HepG2 (cell line): ENCODE results near the gene ABCB9. TPM values are rescaled to one million over a fixed set of nuclear protein-coding genes. Genes with fewer than 3 reads are reported as not detected.

Experiments
- ELF1 ChIP-seq: sonication (generic); formaldehyde crosslinking; IDR thresholded peaks from 2 replicates; pipeline ENCODE4 v1.4.0; 2020; ENCODE audit warnings: missing genetic modification reagents
- GFI1 ChIP-seq: sonication (generic); formaldehyde crosslinking; IDR thresholded peaks from 2 replicates; pipeline ENCODE4 v1.5.0; 2020; ENCODE audit warnings: missing genetic modification reagents, mild to moderate bottlenecking, borderline replicate concordance
- GLI4 ChIP-seq: sonication (generic); formaldehyde crosslinking; IDR thresholded peaks from 2 replicates; pipeline ENCODE4 v1.5.1; 2020; ENCODE audit warnings: missing genetic modification reagents, mild to moderate bottlenecking, moderate library complexity, borderline replicate concordance
- HMG20B ChIP-seq: conservative IDR thresholded peaks from 2 replicates; pipeline ENCODE4 v1.6.1; 2016; ENCODE audit warnings: missing genetic modification reagents, missing compliant biosample characterization
- KLF9 ChIP-seq: IDR thresholded peaks from 2 replicates; pipeline ENCODE4 v1.6.1; 2016; ENCODE audit warnings: low read depth
- MAFF ChIP-seq: IDR thresholded peaks from 2 replicates; pipeline ENCODE4 v1.6.1; 2011; ENCODE audit warnings: low read depth, low read length, improper control_type of control experiment
- MIER2 ChIP-seq: IDR thresholded peaks from 2 replicates; pipeline ENCODE4 v1.6.1; 2016; ENCODE audit warnings: missing biosample characterization, missing genetic modification reagents
- NR2F6 ChIP-seq, 2 experiments: IDR thresholded peaks; 2 replicates each; pipeline ENCODE4 v1.6.1; 2016; ENCODE audit warnings: antibody characterized with exemption in 1 of 2, mild to moderate bottlenecking in 1 of 2
- POLR2G ChIP-seq: fragments of 200-400 bp; formaldehyde crosslinking; IDR thresholded peaks from 2 replicates; pipeline ENCODE4 v1.6.1; 2018; ENCODE audit warnings: mild to moderate bottlenecking, low read depth, low read length, moderate library complexity
- SNAPC2 ChIP-seq: sonication (generic); formaldehyde crosslinking; IDR thresholded peaks from 2 replicates; pipeline ENCODE4 v1.8.1; 2022; ENCODE audit warnings: mild to moderate bottlenecking, missing genetic modification reagents
- SP2 ChIP-seq: sonication (generic); formaldehyde crosslinking; IDR thresholded peaks from 2 replicates; pipeline ENCODE4 v1.5.1; 2020; ENCODE audit warnings: mild to moderate bottlenecking, missing genetic modification reagents
- TCF12 ChIP-seq, 2 experiments: fragments of 450-650 bp in 1 of 2; sonication (generic) in 1 of 2; formaldehyde crosslinking in 1 of 2; IDR thresholded peaks; 2 replicates each; pipeline versions ENCODE4 v1.6.1 to v1.8.0; 2017 to 2022; ENCODE audit warnings: antibody characterized with exemption in 1 of 2, mild to moderate bottlenecking in 1 of 2, missing genetic modification reagents in 1 of 2, moderate library complexity in 1 of 2
- U2AF1 ChIP-seq: fragments of 200-400 bp; formaldehyde crosslinking; optimal IDR thresholded peaks from 2 replicates; pipeline ENCODE3; 2017; ENCODE audit warnings: mild to moderate bottlenecking, low read depth, low read length
- XBP1 ChIP-seq: sonication (generic); formaldehyde crosslinking; IDR thresholded peaks from 2 replicates; pipeline ENCODE4 v1.5.0; 2020; ENCODE audit warnings: missing genetic modification reagents
- ZBTB21 ChIP-seq: sonication (generic); formaldehyde crosslinking; IDR thresholded peaks from 2 replicates; pipeline ENCODE4 v1.4.0; 2020; ENCODE audit warnings: missing genetic modification reagents
- ZNF12 ChIP-seq: sonication (generic); formaldehyde crosslinking; IDR thresholded peaks from 2 replicates; pipeline ENCODE4 v1.5.0; 2020; ENCODE audit warnings: missing genetic modification reagents
- ZNF570 ChIP-seq: sonication (generic); formaldehyde crosslinking; IDR thresholded peaks from 2 replicates; pipeline ENCODE4 v1.4.0; 2020; ENCODE audit warnings: mild to moderate bottlenecking, missing genetic modification reagents, borderline replicate concordance
- ZNF7 ChIP-seq: IDR thresholded peaks from 2 replicates; pipeline ENCODE4 v1.6.1; 2016; ENCODE audit warnings: missing biosample characterization, missing genetic modification reagents
- ZNF746 ChIP-seq: sonication (generic); formaldehyde crosslinking; IDR thresholded peaks from 2 replicates; pipeline ENCODE4 v1.8.0; 2022; ENCODE audit warnings: mild to moderate bottlenecking, missing genetic modification reagents
- ZSCAN22 ChIP-seq: sonication (generic); formaldehyde crosslinking; IDR thresholded peaks from 2 replicates; pipeline ENCODE4 v1.4.0; 2020; ENCODE audit warnings: mild to moderate bottlenecking, missing genetic modification reagents
- polyA plus RNA-seq, 8 experiments: library from polyadenylated mRNA; depleted of rRNA in 3 of 8; stranded (reverse) in 7 of 8; unstranded in 1 of 8; fragments of >200 nt; fragmentation: Illumina TruSeq in 4 of 8; extraction: Trizol in 4 of 8; gene quantifications; 2 replicates each; pipeline versions ENCODE4 v1.2.1 to v1.2.3, GENCODE V29; 2011 to 2016; ENCODE audit warnings: low read depth in 4 of 8, missing spikeins in 1 of 8, mixed read lengths in 1 of 8; ENCODE audit not compliant: insufficient read depth in 1 of 8
- total RNA-seq, 5 experiments: library from RNA; depleted of rRNA; stranded (reverse); fragments of >200 nt; fragmentation: Illumina TruSeq; extraction: Trizol; gene quantifications; 2 replicates each; pipeline ENCODE4 v1.2.3, GENCODE V29; 2016; ENCODE audit warnings: low read depth in 1 of 5
- TF ChIP-seq, protein P1 (sequence below): sonication (generic); formaldehyde crosslinking; IDR thresholded peaks from 2 replicates; pipeline ENCODE4 v1.4.0; 2020; ENCODE audit warnings: missing genetic modification reagents, mild to moderate bottlenecking, borderline replicate concordance
- TF ChIP-seq, protein P2 (sequence below): sonication (generic); formaldehyde crosslinking; IDR thresholded peaks from 2 replicates; pipeline ENCODE4 v1.5.0; 2020; ENCODE audit warnings: mild to moderate bottlenecking, low read depth, missing genetic modification reagents, borderline replicate concordance
- TF ChIP-seq, protein P3 (sequence below): sonication (generic); formaldehyde crosslinking; IDR thresholded peaks from 2 replicates; pipeline ENCODE4 v1.4.0; 2020; ENCODE audit warnings: mild to moderate bottlenecking, missing genetic modification reagents
- TF ChIP-seq, protein P4 (sequence below): sonication (generic); formaldehyde crosslinking; conservative IDR thresholded peaks from 2 replicates; pipeline ENCODE4 v1.4.0; 2020; ENCODE audit warnings: missing genetic modification reagents
- TF ChIP-seq, protein P5 (sequence below): IDR thresholded peaks from 2 replicates; pipeline ENCODE4 v1.6.1; 2012; ENCODE audit warnings: low read depth, low read length, improper control_type of control experiment

The ABCB9 gene
- total and polyA plus RNA-seq, 2 of the 13 experiments (the other 11 are each of a cell fraction or from before 2014, with no cell fraction given): 5.1 to 6.0 TPM

DNA sequence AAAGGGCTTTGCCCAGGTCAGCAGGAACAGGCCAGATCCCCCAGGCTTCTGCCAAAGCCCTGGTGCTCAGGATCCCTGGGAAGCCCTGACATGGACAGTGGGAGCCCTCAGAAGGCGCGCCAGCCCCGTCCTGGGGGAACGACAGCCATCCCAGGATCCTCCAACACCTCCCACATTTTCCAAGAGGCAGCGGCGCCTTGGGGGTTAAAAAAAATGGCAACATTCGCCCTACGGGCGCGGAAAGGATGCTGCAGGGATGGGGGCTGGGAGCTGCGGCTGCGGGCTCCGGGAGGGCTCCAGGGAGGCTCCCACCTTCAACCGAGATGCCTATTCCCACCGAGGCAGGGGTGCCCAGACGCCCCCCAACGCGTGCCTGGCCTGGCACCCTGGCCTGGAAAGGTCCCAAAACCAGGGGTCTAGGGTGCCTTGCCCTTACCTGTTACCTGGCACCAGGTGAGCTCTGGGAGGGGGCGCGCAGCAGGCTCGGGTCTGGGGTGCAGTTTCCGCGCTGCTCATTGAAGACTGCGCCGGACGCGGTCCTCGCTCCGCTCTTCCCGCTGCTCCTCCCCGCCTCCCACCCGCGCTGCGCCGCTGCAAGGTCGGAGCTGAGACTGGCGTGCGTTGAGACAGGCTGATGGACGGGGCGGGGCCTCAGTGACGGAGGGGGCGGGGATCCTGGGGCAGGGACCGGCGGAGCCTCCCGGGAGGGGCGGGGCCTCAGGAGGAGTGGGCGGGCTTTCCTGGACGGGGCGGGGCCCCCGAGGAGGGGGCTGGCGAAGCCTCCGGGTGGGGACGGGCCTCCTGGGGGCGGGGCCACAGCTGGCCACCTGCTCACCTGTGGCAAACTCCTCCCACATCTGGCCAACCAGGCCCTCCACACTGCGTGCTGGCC, at the start of gene ABCB9 (continued):
- TF ChIP-seq KLF9 (CRISPR knock-in tag) (no peak), ZNF12 (CRISPR knock-in tag) (no peak), HMG20B (CRISPR knock-in tag) (no peak), ZNF7 (CRISPR knock-in tag) (no peak), SP2 (no peak), ZNF570 (CRISPR knock-in tag) (no peak), MIER2 (CRISPR knock-in tag) (no peak), NR2F6 (IDR thresholded peaks at IDR 0.05) (no peak), NR2F6 (CRISPR knock-in tag; IDR thresholded peaks at IDR 0.05) (0 out of 2 replicates have a peak, but pooled peaks have one; percentile 12), ELF1 (CRISPR knock-in tag) (no peak), SNAPC2 (CRISPR knock-in tag) (no peak), U2AF1 (no peak), POLR2G (peak; percentile 52; the same call in 1 of the 2 replicates), MAFF (no peak), GLI4 (CRISPR knock-in tag) (no peak), ZBTB21 (CRISPR knock-in tag) (no peak), GFI1 (CRISPR knock-in tag) (no peak), XBP1 (CRISPR knock-in tag) (no peak), ZNF746 (CRISPR knock-in tag) (no peak), TCF12 (IDR thresholded peaks at IDR 0.05) (no peak), TCF12 (CRISPR knock-in tag; IDR thresholded peaks at IDR 0.05) (no peak), ZSCAN22 (CRISPR knock-in tag) (no peak)
- TF ChIP-seq, protein P1, sequence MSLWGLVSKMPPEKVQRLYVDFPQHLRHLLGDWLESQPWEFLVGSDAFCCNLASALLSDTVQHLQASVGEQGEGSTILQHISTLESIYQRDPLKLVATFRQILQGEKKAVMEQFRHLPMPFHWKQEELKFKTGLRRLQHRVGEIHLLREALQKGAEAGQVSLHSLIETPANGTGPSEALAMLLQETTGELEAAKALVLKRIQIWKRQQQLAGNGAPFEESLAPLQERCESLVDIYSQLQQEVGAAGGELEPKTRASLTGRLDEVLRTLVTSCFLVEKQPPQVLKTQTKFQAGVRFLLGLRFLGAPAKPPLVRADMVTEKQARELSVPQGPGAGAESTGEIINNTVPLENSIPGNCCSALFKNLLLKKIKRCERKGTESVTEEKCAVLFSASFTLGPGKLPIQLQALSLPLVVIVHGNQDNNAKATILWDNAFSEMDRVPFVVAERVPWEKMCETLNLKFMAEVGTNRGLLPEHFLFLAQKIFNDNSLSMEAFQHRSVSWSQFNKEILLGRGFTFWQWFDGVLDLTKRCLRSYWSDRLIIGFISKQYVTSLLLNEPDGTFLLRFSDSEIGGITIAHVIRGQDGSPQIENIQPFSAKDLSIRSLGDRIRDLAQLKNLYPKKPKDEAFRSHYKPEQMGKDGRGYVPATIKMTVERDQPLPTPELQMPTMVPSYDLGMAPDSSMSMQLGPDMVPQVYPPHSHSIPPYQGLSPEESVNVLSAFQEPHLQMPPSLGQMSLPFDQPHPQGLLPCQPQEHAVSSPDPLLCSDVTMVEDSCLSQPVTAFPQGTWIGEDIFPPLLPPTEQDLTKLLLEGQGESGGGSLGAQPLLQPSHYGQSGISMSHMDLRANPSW: no peak
- TF ChIP-seq, protein P2, sequence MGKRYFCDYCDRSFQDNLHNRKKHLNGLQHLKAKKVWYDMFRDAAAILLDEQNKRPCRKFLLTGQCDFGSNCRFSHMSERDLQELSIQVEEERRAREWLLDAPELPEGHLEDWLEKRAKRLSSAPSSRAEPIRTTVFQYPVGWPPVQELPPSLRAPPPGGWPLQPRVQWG (CRISPR knock-in tag): no peak
- TF ChIP-seq, protein P3, sequence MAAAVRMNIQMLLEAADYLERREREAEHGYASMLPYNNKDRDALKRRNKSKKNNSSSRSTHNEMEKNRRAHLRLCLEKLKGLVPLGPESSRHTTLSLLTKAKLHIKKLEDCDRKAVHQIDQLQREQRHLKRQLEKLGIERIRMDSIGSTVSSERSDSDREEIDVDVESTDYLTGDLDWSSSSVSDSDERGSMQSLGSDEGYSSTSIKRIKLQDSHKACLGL (CRISPR knock-in tag): no peak
- TF ChIP-seq, protein P4, sequence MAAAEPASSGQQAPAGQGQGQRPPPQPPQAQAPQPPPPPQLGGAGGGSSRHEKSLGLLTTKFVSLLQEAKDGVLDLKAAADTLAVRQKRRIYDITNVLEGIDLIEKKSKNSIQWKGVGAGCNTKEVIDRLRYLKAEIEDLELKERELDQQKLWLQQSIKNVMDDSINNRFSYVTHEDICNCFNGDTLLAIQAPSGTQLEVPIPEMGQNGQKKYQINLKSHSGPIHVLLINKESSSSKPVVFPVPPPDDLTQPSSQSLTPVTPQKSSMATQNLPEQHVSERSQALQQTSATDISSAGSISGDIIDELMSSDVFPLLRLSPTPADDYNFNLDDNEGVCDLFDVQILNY (CRISPR knock-in tag): no peak
- TF ChIP-seq, protein P5, sequence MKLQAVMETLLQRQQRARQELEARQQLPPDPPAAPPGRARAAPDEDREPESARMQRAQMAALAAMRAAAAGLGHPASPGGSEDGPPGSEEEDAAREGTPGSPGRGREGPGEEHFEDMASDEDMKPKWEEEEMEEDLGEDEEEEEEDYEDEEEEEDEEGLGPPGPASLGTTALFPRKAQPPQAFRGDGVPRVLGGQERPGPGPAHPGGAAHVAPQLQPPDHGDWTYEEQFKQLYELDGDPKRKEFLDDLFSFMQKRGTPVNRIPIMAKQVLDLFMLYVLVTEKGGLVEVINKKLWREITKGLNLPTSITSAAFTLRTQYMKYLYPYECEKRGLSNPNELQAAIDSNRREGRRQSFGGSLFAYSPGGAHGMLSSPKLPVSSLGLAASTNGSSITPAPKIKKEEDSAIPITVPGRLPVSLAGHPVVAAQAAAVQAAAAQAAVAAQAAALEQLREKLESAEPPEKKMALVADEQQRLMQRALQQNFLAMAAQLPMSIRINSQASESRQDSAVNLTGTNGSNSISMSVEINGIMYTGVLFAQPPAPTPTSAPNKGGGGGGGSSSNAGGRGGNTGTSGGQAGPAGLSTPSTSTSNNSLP: no peak
